Activated naive CD8-positive, alpha-beta T cell treated with anti-CD3 and anti-CD28 coated beads, Interleukin-2, amount 50 U/mL, for 24 hours (primary cell): ENCODE data around the gene PCSK7.

Experiments
- ATAC-seq: fragments of 150-1000 bp; cut with Tn5 transposase; one replicate; pipeline ENCODE4 v1.10.0; 2021
- DNase-seq: peaks from one replicate; pipeline ENCODE4 v3.0.0; 2021
- H3K27ac Mint-ChIP-seq: one replicate; pipeline ENCODE4 v1.8.0; 2021; ENCODE audit warnings: mild to moderate bottlenecking, mixed read lengths
- H3K27me3 Mint-ChIP-seq: one replicate; pipeline ENCODE4 v1.8.0; 2021; ENCODE audit warnings: mixed read lengths
- H3K36me3 Mint-ChIP-seq: one replicate; pipeline ENCODE4 v1.8.0; 2021; ENCODE audit warnings: low read depth, mixed read lengths
- H3K4me1 Mint-ChIP-seq: one replicate; pipeline ENCODE4 v1.8.0; 2021; ENCODE audit warnings: mixed read lengths
- H3K4me3 Mint-ChIP-seq: one replicate; pipeline ENCODE4 v1.8.0; 2021; ENCODE audit warnings: mild to moderate bottlenecking, moderate library complexity, mixed read lengths
- H3K9me3 Mint-ChIP-seq: one replicate; pipeline ENCODE4 v1.8.0; 2021; ENCODE audit warnings: mixed read lengths

PCSK7 gene

GRCh38 chr11:117251506-117251905 lies 19.6 kb upstream of the PCSK7 start:
- DNase-seq (no peak), ATAC-seq (no peak)
- no peaks in the 10 kb centered on the region for H3K27me3 Mint-ChIP-seq
- peaks cover 1% of the 10 kb centered on the region for H3K4me1 Mint-ChIP-seq
- peaks cover 25% of the 10 kb centered on the region for H3K36me3 Mint-ChIP-seq
- H3K4me3 Mint-ChIP-seq, result no peak overlapping the region
- no peak overlapping the region for H3K27ac Mint-ChIP-seq
- H3K9me3 Mint-ChIP-seq, result no peaks in the 10 kb centered on the region

- Mint-ChIP-seq H3K27me3 (no peaks in the 10 kb centered on the region), H3K9me3 (no peaks in the 10 kb centered on the region), H3K4me1 (no peaks in the 10 kb centered on the region), H3K27ac (no peak overlapping the region), H3K36me3 (peaks cover 32% of the 10 kb centered on the region), H3K4me3 (no peak overlapping the region)
- DNase-seq (no peak), ATAC-seq (no peak)
These were observed 17.7 kb upstream of the PCSK7 start for GRCh38 chr11:117249571-117249970.

- no peaks in the 10 kb centered on the region for H3K9me3 Mint-ChIP-seq
- H3K27me3 Mint-ChIP-seq, result no peaks in the 10 kb centered on the region
- ATAC-seq (no peak), DNase-seq (no peak)
- H3K36me3 Mint-ChIP-seq, result peaks cover 32% of the 10 kb centered on the region
- no peak overlapping the region for H3K4me3 Mint-ChIP-seq
- H3K4me1 Mint-ChIP-seq, result no peaks in the 10 kb centered on the region
- H3K27ac Mint-ChIP-seq, result no peak overlapping the region
These were observed 16.5 kb upstream of the PCSK7 start for GRCh38 chr11:117248341-117248740.

GRCh38 chr11:117239295-117239694 lies 7.4 kb upstream of the PCSK7 start:
- DNase-seq, result no peak
- Mint-ChIP-seq H3K4me1 (peaks cover 2% of the 10 kb centered on the region), H3K27me3 (no peaks in the 10 kb centered on the region), H3K4me3 (no peak overlapping the region), H3K36me3 (peaks cover 16% of the 10 kb centered on the region), H3K27ac (no peak overlapping the region), H3K9me3 (no peaks in the 10 kb centered on the region)
- no peak for ATAC-seq

GRCh38 chr11:117238221-117238620 lies 6.3 kb upstream of the PCSK7 start:
- Mint-ChIP-seq H3K36me3 (peaks cover 13% of the 10 kb centered on the region), H3K27ac (no peak overlapping the region), H3K27me3 (no peaks in the 10 kb centered on the region), H3K4me3 (no peak overlapping the region), H3K9me3 (no peaks in the 10 kb centered on the region), H3K4me1 (peaks cover 11% of the 10 kb centered on the region)
- DNase-seq (no peak), ATAC-seq (no peak)

GRCh38 chr11:117232911-117233409 lies 1.1 kb upstream of the PCSK7 start:
- peaks cover 39% of the 10 kb centered on the region for H3K4me1 Mint-ChIP-seq
- no peaks in the 10 kb centered on the region for H3K27me3 Mint-ChIP-seq
- no peak for ATAC-seq

GRCh38 chr11:117232092-117232878 lies 412 bp upstream of the PCSK7 start, which contains the start of gene RNF214:
TSS of gene RNF214 (plus strand) at chr11:117232671. CDS start at chr11:117234273, 1,602 bp downstream.
- DNase-seq (peak; percentile 80), ATAC-seq (peak; percentile 65)
- Mint-ChIP-seq H3K9me3 (no peaks in the 10 kb centered on the region), H3K27ac (peak within 1 kb of the TSS; percentile 100), H3K27me3 (no peaks in the 10 kb centered on the region), H3K4me1 (peaks cover 39% of the 10 kb centered on the region), H3K4me3 (peak within 1 kb of the TSS; percentile 96), H3K36me3 (peaks cover 31% of the 10 kb centered on the region)

More at GRCh38 chr11:117232911-117233409, 1.1 kb upstream of the PCSK7 start:
- H3K27ac Mint-ChIP-seq, result peak overlapping the region; percentile 79
- no peaks in the 10 kb centered on the region for H3K9me3 Mint-ChIP-seq
- peak; percentile 9 for DNase-seq
- peaks cover 30% of the 10 kb centered on the region for H3K36me3 Mint-ChIP-seq
- peak overlapping the region; percentile 83 for H3K4me3 Mint-ChIP-seq

- DNase-seq (peak; percentile 10), ATAC-seq (no peak)
- H3K27me3 Mint-ChIP-seq, result no peaks in the 10 kb centered on the region
- no peaks in the 10 kb centered on the region for H3K9me3 Mint-ChIP-seq
- H3K4me1 Mint-ChIP-seq, result peaks cover 44% of the 10 kb centered on the region
- H3K36me3 Mint-ChIP-seq, result peaks cover 33% of the 10 kb centered on the region
- H3K27ac Mint-ChIP-seq, result peak overlapping the region; percentile 100
- peak overlapping the region; percentile 96 for H3K4me3 Mint-ChIP-seq
These were observed 653 bp downstream of the PCSK7 start for GRCh38 chr11:117230999-117231841.

GRCh38 chr11:117230286-117230961 lies 1.4 kb downstream of the PCSK7 start:
- ATAC-seq (peak; percentile 68), DNase-seq (peak; percentile 55)
- H3K27me3 Mint-ChIP-seq, result no peaks in the 10 kb centered on the region
- peaks cover 44% of the 10 kb centered on the region for H3K4me1 Mint-ChIP-seq
- H3K27ac Mint-ChIP-seq, result peak overlapping the region; percentile 100
- peaks cover 34% of the 10 kb centered on the region for H3K36me3 Mint-ChIP-seq
- no peaks in the 10 kb centered on the region for H3K9me3 Mint-ChIP-seq
- H3K4me3 Mint-ChIP-seq, result peak overlapping the region; percentile 96

GRCh38 chr11:117229931-117230285 lies 2.0 kb downstream of the PCSK7 start:
- DNase-seq (no peak), ATAC-seq (peak; percentile 6)
- peaks cover 39% of the 10 kb centered on the region for H3K36me3 Mint-ChIP-seq
- peak overlapping the region; percentile 96 for H3K4me3 Mint-ChIP-seq
- H3K27me3 Mint-ChIP-seq, result no peaks in the 10 kb centered on the region
- H3K4me1 Mint-ChIP-seq, result peaks cover 44% of the 10 kb centered on the region
- peak overlapping the region; percentile 100 for H3K27ac Mint-ChIP-seq
- H3K9me3 Mint-ChIP-seq, result no peaks in the 10 kb centered on the region

- H3K27ac Mint-ChIP-seq, result peak overlapping the region; percentile 100
- H3K9me3 Mint-ChIP-seq, result no peaks in the 10 kb centered on the region
- peaks cover 44% of the 10 kb centered on the region for H3K36me3 Mint-ChIP-seq
- H3K4me3 Mint-ChIP-seq, result peak overlapping the region; percentile 96
- DNase-seq (no peak), ATAC-seq (no peak)
- H3K27me3 Mint-ChIP-seq, result no peaks in the 10 kb centered on the region
- H3K4me1 Mint-ChIP-seq, result peaks cover 43% of the 10 kb centered on the region
These were observed 2.5 kb downstream of the PCSK7 start for GRCh38 chr11:117229411-117229810.

- Mint-ChIP-seq H3K9me3 (no peaks in the 10 kb centered on the region), H3K4me3 (no peak overlapping the region), H3K36me3 (peaks cover 51% of the 10 kb centered on the region), H3K27ac (peak overlapping the region; percentile 58), H3K27me3 (no peaks in the 10 kb centered on the region), H3K4me1 (peaks cover 31% of the 10 kb centered on the region)
- no peak for DNase-seq
- ATAC-seq, result no peak
These were observed 3.8 kb downstream of the PCSK7 start for GRCh38 chr11:117228091-117228490.

GRCh38 chr11:117226388-117227385 lies 5.2 kb downstream of the PCSK7 start:
- Mint-ChIP-seq H3K9me3 (no peaks in the 10 kb centered on the region), H3K36me3 (peaks cover 61% of the 10 kb centered on the region), H3K4me3 (no peak overlapping the region), H3K27ac (no peak overlapping the region), H3K4me1 (peaks cover 31% of the 10 kb centered on the region), H3K27me3 (no peaks in the 10 kb centered on the region)
- ATAC-seq (peak; percentile 54), DNase-seq (peak; percentile 20)
